ENCODE measurements around the gene SMARCA1.

GRCh38 chrX:129449148-129449547 lies 74.1 kb downstream of the SMARCA1 start:
- TF ChIP-seq CTCF (IDR thresholded peaks at IDR 0.05): no peak
- TF ChIP-seq POLR2A (IDR thresholded peaks at IDR 0.05): no peak
